ENCODE measurements around the gene COPS8. TPM values are rescaled to one million over a fixed set of nuclear protein-coding genes. Genes with fewer than 3 reads are reported as not detected.

The COPS8 gene
- total and polyA plus RNA-seq, 2 donors (not counting 3 experiments of a cell fraction or from before 2014, with no cell fraction given), result 73.6 to 80.7 TPM

- Histone ChIP-seq H3K4me3 (replicated peaks in 1 of 3; ENCODE audit: insufficient read depth in 1 of 3, low read depth in 1 of 3, low read length in 3 of 3) (no peak overlapping the region), H3K9me1 (replicated peaks; ENCODE audit: control insufficient read depth, extremely low read depth, insufficient read depth, low read length) (no peaks in the 10 kb centered on the region), H3K36me3 (ENCODE audit: control insufficient read depth in 2 of 2, extremely low read depth in 1 of 2, insufficient read depth in 2 of 2, low read length in 2 of 2) (no peaks in the 10 kb centered on the region), H3K79me2 (ENCODE audit: control insufficient read depth, insufficient read depth, low read length) (no peaks in the 10 kb centered on the region), H2AFZ (ENCODE audit: low read depth, low read length) (no peak overlapping the region), H3K27ac (ENCODE audit: insufficient read depth, low read depth, low read length) (no peak overlapping the region), H3K4me1 (ENCODE audit: control insufficient read depth, extremely low read depth, insufficient read depth, low read length) (peaks cover 22% of the 10 kb centered on the region), H3K4me2 (ENCODE audit: insufficient read depth, low read length) (no peak overlapping the region), H3K27me3 (ENCODE audit: control insufficient read depth in 2 of 2, insufficient read depth in 2 of 2, low read length in 2 of 2) (no peaks in the 10 kb centered on the region), H3K9ac (replicated peaks; ENCODE audit: extremely low read depth, insufficient read depth, low read length) (no peak overlapping the region), H3K9me3 (replicated peaks; ENCODE audit: control insufficient read depth, insufficient read depth, low read length) (no peaks in the 10 kb centered on the region), H4K20me1 (replicated peaks; ENCODE audit: control insufficient read depth, extremely low read depth, insufficient read depth, low read length) (no peaks in the 10 kb centered on the region)
- DNase-seq (ENCODE audit: low read depth, low spot score), result no peak
- ChIA-PET CTCF (no interaction called here), POLR2A (no interaction called here)
- intact Hi-C loops (cut with micrococcal nuclease), result no loop called here
- TF ChIP-seq MAX (IDR thresholded peaks at IDR 0.05; ENCODE audit: insufficient read depth, insufficient read length) (no peak), POLR2AphosphoS5 (IDR thresholded peaks at IDR 0.05; ENCODE audit: insufficient read depth, low read depth, low read length) (no peak), FOS (IDR thresholded peaks at IDR 0.05; ENCODE audit: borderline replicate concordance, insufficient read depth, low read length) (no peak), POLR2A (IDR thresholded peaks at IDR 0.05; ENCODE audit: low read depth, low read length) (no peak), EZH2 (IDR thresholded peaks at IDR 0.05; ENCODE audit: borderline replicate concordance, low read depth, low read length, severe bottlenecking) (no peak), MYC (IDR thresholded peaks at IDR 0.05; ENCODE audit: low read depth, low read length) (no peak), CTCF (IDR thresholded peaks at IDR 0.05; ENCODE audit: extremely low read depth in 1 of 2, insufficient read depth in 1 of 2, low read depth in 1 of 2, low read length in 2 of 2) (no peak), JUN (IDR thresholded peaks at IDR 0.05; ENCODE audit: borderline replicate concordance, insufficient read depth, insufficient read length, low read depth) (no peak), GATA2 (IDR thresholded peaks at IDR 0.05; ENCODE audit: insufficient read depth, insufficient read length, low read depth, low read length) (no peak)
- BruUV-seq (replicated peaks), result no TSS peak
- FAIRE-seq, result no peak
- dilution Hi-C loops (cut with MboI; ENCODE audit: extremely low pct_ligation_motif_present, low sequenced_read_pairs), result no loop called here
Observed at GRCh38 chr2:237042101-237042500, 43.6 kb upstream of the COPS8 start.
